GM12891 (cell line): ENCODE data around the gene EIF5.

Experiments
- POLR2A ChIP-seq: IDR thresholded peaks from 2 replicates; pipeline ENCODE4 v1.6.1; 2011; ENCODE audit warnings: low read depth, low read length, control low read depth
- POLR2AphosphoS5 ChIP-seq: IDR thresholded peaks from 2 replicates; pipeline ENCODE4 v1.6.1; 2011; ENCODE audit warnings: low read depth, low read length, control low read depth
- SPI1 ChIP-seq: IDR thresholded peaks from 2 replicates; pipeline ENCODE4 v1.6.1; 2011; ENCODE audit warnings: low read depth, low read length, control low read depth

DNA sequence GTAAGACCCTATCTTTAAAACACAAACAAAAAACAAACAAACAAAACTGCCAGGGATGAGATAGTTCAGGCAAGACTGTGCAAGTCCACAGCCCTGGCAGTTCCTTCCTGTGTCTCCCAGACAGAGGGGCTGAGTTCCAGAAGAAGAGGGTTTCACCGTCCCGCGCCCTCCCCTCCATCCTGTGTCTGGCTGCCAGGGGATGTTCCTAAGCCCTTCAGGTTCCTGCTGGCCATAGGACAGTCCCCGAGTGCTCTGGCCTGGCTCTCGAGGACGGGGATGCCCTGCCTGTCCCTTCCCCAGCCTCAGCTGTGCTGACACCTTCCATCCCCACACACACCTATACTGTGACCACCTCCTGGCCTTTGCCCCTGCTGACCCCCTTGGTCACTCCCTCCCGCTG lies 40.6 kb upstream of the EIF5 start:
- TF ChIP-seq SPI1, result no peak
- TF ChIP-seq POLR2AphosphoS5, result no peak
- no peak for TF ChIP-seq POLR2A
